ENCODE measurements around the gene EEFSEC.

EEFSEC gene

GRCh38 chr3:128215800-128216495 is 62.7 kb downstream of the EEFSEC start:
- Mint-ChIP-seq H3K36me3 (peaks cover 20% of the 10 kb centered on the region), H3K4me1 (peaks cover 9% of the 10 kb centered on the region), H3K9me3 (no peaks in the 10 kb centered on the region), H3K27me3 (no peaks in the 10 kb centered on the region), H3K4me3 (no peak overlapping the region), H3K27ac (no peak overlapping the region)

- Mint-ChIP-seq H3K27ac (no peak overlapping the region), H3K36me3 (peaks cover 24% of the 10 kb centered on the region), H3K9me3 (no peaks in the 10 kb centered on the region), H3K27me3 (no peaks in the 10 kb centered on the region), H3K4me1 (peaks cover 9% of the 10 kb centered on the region), H3K4me3 (no peak overlapping the region)
Measured at GRCh38 chr3:128217702-128218547, 64.6 kb downstream of the EEFSEC start.

GRCh38 chr3:128218548-128219257 is 65.4 kb downstream of the EEFSEC start:
- peaks cover 24% of the 10 kb centered on the region for H3K36me3 Mint-ChIP-seq
- H3K9me3 Mint-ChIP-seq, result no peaks in the 10 kb centered on the region
- H3K27ac Mint-ChIP-seq, result no peak overlapping the region

GRCh38 chr3:128221328-128221727 is 68.0 kb downstream of the EEFSEC start:
- Mint-ChIP-seq H3K4me3 (no peak overlapping the region), H3K36me3 (peaks cover 30% of the 10 kb centered on the region)

More at GRCh38 chr3:128218548-128219257, 65.4 kb downstream of the EEFSEC start:
- Mint-ChIP-seq H3K4me1 (peaks cover 9% of the 10 kb centered on the region), H3K27me3 (no peaks in the 10 kb centered on the region), H3K4me3 (no peak overlapping the region)

GRCh38 chr3:128222796-128223385 is 69.6 kb downstream of the EEFSEC start:
- no peak overlapping the region for H3K27ac Mint-ChIP-seq
- peaks cover 29% of the 10 kb centered on the region for H3K4me1 Mint-ChIP-seq
- peaks cover 27% of the 10 kb centered on the region for H3K36me3 Mint-ChIP-seq
- no peaks in the 10 kb centered on the region for H3K27me3 Mint-ChIP-seq
- no peaks in the 10 kb centered on the region for H3K9me3 Mint-ChIP-seq
- H3K4me3 Mint-ChIP-seq, result no peak overlapping the region

More at GRCh38 chr3:128221328-128221727, 68.0 kb downstream of the EEFSEC start:
- H3K4me1 Mint-ChIP-seq, result peaks cover 23% of the 10 kb centered on the region
- H3K27ac Mint-ChIP-seq, result no peak overlapping the region
- no peaks in the 10 kb centered on the region for H3K27me3 Mint-ChIP-seq
- H3K9me3 Mint-ChIP-seq, result no peaks in the 10 kb centered on the region

- H3K27me3 Mint-ChIP-seq, result no peaks in the 10 kb centered on the region
- H3K36me3 Mint-ChIP-seq, result peaks cover 7% of the 10 kb centered on the region
- peaks cover 29% of the 10 kb centered on the region for H3K4me1 Mint-ChIP-seq
- H3K27ac Mint-ChIP-seq, result no peak overlapping the region
- no peaks in the 10 kb centered on the region for H3K9me3 Mint-ChIP-seq
- H3K4me3 Mint-ChIP-seq, result no peak overlapping the region
Measured at GRCh38 chr3:128226186-128226725, 73.0 kb downstream of the EEFSEC start.

GRCh38 chr3:128226795-128227395 is 73.6 kb downstream of the EEFSEC start:
- Mint-ChIP-seq H3K9me3 (no peaks in the 10 kb centered on the region), H3K27me3 (no peaks in the 10 kb centered on the region), H3K36me3 (peaks cover 7% of the 10 kb centered on the region), H3K4me3 (no peak overlapping the region), H3K27ac (no peak overlapping the region), H3K4me1 (peaks cover 29% of the 10 kb centered on the region)

- peaks cover 6% of the 10 kb centered on the region for H3K36me3 Mint-ChIP-seq
- no peaks in the 10 kb centered on the region for H3K27me3 Mint-ChIP-seq
- peaks cover 29% of the 10 kb centered on the region for H3K4me1 Mint-ChIP-seq
- no peak overlapping the region for H3K4me3 Mint-ChIP-seq
- no peaks in the 10 kb centered on the region for H3K9me3 Mint-ChIP-seq
- H3K27ac Mint-ChIP-seq, result no peak overlapping the region
Measured at GRCh38 chr3:128227507-128227906, 74.2 kb downstream of the EEFSEC start.

GRCh38 chr3:128228366-128228910 is 75.2 kb downstream of the EEFSEC start:
- Mint-ChIP-seq H3K9me3 (no peaks in the 10 kb centered on the region), H3K4me3 (no peak overlapping the region), H3K36me3 (peaks cover 5% of the 10 kb centered on the region), H3K4me1 (peaks cover 29% of the 10 kb centered on the region), H3K27ac (no peak overlapping the region), H3K27me3 (no peaks in the 10 kb centered on the region)

GRCh38 chr3:128229106-128229857 is 76.0 kb downstream of the EEFSEC start:
- Mint-ChIP-seq H3K27me3 (no peaks in the 10 kb centered on the region), H3K4me1 (peaks cover 30% of the 10 kb centered on the region), H3K27ac (no peak overlapping the region), H3K36me3 (peaks cover under 1% of the 10 kb centered on the region), H3K4me3 (no peak overlapping the region), H3K9me3 (no peaks in the 10 kb centered on the region)

GRCh38 chr3:128231606-128232005 is 78.3 kb downstream of the EEFSEC start:
- Mint-ChIP-seq H3K4me3 (no peak overlapping the region), H3K36me3 (no peaks in the 10 kb centered on the region), H3K27me3 (no peaks in the 10 kb centered on the region), H3K9me3 (no peaks in the 10 kb centered on the region), H3K27ac (no peak overlapping the region), H3K4me1 (peaks cover 22% of the 10 kb centered on the region)

GRCh38 chr3:128232376-128233178 is 79.3 kb downstream of the EEFSEC start:
- no peaks in the 10 kb centered on the region for H3K9me3 Mint-ChIP-seq
- H3K27me3 Mint-ChIP-seq, result no peaks in the 10 kb centered on the region
- no peaks in the 10 kb centered on the region for H3K36me3 Mint-ChIP-seq
- no peak overlapping the region for H3K27ac Mint-ChIP-seq
- peaks cover 25% of the 10 kb centered on the region for H3K4me1 Mint-ChIP-seq
- no peak overlapping the region for H3K4me3 Mint-ChIP-seq

- no peaks in the 10 kb centered on the region for H3K9me3 Mint-ChIP-seq
- peaks cover 40% of the 10 kb centered on the region for H3K4me1 Mint-ChIP-seq
- H3K27ac Mint-ChIP-seq, result no peak overlapping the region
- no peaks in the 10 kb centered on the region for H3K36me3 Mint-ChIP-seq
- no peak overlapping the region for H3K4me3 Mint-ChIP-seq
- no peaks in the 10 kb centered on the region for H3K27me3 Mint-ChIP-seq
Measured at GRCh38 chr3:128235207-128235926, 82.1 kb downstream of the EEFSEC start.

Data from activated naive CD4-positive, alpha-beta T cell treated with anti-CD3 and anti-CD28 coated beads, Interleukin-2, amount 50 U/mL, for 24 hours (primary cell).